Measurements from ENCODE around the gene PARP3.

DNA sequence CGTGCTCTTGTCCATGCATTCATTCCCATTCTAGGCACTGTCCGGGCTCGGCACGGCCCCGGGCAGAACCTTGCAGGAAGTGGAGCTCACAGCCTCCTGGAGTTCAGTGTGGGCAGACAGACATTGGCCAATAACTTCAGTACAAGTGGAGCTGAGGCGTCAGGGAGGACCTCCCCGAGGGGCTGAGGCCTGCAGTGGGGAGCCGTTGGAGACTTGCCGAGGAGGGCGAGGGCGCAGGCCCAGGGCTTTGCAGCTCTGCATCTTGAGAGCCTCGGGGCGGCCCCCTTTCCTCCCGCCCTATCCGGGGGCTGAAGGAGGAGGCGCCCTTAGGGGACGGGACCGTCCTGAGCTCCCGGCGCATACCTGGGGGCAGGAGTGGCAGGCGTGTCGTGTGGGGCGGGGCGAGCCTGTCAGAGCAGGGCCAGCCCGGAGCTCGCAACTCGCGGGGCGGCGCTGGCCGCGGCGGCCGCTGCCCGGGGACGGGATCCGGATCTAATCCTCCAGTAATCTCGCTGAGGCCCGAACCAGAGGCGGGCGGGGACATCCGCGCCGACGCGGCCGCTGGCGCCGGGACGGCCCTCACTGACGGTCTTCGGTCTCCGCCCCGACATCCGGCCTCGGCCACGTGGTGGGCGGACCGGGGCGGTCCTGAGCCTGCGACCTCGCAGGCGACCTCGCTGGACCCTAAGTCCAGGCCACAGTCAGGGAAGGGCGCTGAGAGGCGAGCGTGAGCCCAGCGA lies 40.8 kb downstream of the PARP3 start, which contains the start of gene ACY1:
- TF ChIP-seq, protein P1, sequence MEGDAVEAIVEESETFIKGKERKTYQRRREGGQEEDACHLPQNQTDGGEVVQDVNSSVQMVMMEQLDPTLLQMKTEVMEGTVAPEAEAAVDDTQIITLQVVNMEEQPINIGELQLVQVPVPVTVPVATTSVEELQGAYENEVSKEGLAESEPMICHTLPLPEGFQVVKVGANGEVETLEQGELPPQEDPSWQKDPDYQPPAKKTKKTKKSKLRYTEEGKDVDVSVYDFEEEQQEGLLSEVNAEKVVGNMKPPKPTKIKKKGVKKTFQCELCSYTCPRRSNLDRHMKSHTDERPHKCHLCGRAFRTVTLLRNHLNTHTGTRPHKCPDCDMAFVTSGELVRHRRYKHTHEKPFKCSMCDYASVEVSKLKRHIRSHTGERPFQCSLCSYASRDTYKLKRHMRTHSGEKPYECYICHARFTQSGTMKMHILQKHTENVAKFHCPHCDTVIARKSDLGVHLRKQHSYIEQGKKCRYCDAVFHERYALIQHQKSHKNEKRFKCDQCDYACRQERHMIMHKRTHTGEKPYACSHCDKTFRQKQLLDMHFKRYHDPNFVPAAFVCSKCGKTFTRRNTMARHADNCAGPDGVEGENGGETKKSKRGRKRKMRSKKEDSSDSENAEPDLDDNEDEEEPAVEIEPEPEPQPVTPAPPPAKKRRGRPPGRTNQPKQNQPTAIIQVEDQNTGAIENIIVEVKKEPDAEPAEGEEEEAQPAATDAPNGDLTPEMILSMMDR (IDR thresholded peaks at IDR 0.05 in 4 of 5, conservative IDR thresholded peaks at IDR 0.05 in 1 of 5) = no peak
- TF ChIP-seq POLR2A (IDR thresholded peaks at IDR 0.05) = peak; percentile 75 to 78

All from gastrocnemius medialis (tissue), 4 donors.